Measurements from ENCODE around the gene RPN2. TPM values are rescaled to one million over a fixed set of nuclear protein-coding genes. Genes with fewer than 3 reads are reported as not detected.

RPN2 gene
- polyA plus RNA-seq, 4 donors = 32.9 to 208 (median 123) TPM

DNA sequence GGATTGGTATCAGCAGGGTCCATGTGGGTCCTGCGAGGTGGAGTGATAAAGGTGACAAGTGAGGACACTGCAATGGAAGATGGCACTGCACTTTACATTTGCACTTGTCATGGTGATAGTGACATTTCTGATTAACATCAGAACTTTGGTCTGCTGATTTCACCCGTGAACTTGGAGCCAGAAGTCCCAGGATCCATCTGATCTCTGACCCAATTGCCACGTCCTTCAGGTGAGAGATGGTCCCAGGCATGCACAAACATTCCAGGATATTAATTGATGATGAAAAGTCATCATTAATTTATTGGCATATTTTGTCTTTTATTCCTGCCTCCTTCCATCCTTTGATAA is 92.3 kb downstream of the RPN2 start:
- peaks cover 0 to 9% (median 0%) of the 10 kb centered on the region in 3 donors for H3K4me1 ChIP-seq (ENCODE audit: control insufficient read depth in 3 of 3, insufficient read depth in 2 of 3, low read depth in 1 of 3, low read length in 2 of 3)
- FAIRE-seq (no peak), DNase-seq (peak in 1 of 2 donors; percentile 35)
- H3K27ac ChIP-seq (ENCODE audit: low read depth in 1 of 3, low read length in 2 of 3) = peak overlapping the region in 1 of 3 donors; percentile 53
- no peak overlapping the region for H3K4me3 ChIP-seq (ENCODE audit: low read depth in 1 of 3, low read length in 3 of 3)
- no peaks in the 10 kb centered on the region for H3K27me3 ChIP-seq (ENCODE audit: control insufficient read depth in 3 of 3, insufficient read depth in 3 of 3, low read length in 3 of 3)
- no peaks in the 10 kb centered on the region for H3K36me3 ChIP-seq (ENCODE audit: control insufficient read depth in 3 of 3, insufficient read depth in 2 of 3, low read depth in 1 of 3, low read length in 3 of 3)
- 40 to 72% (median 53%) methylated on average over 3 of the region's 3 CpGs for WGBS, 3 donors
- H3K9me3 ChIP-seq (ENCODE audit: control insufficient read depth in 2 of 2, insufficient read depth in 1 of 2, low read depth in 1 of 2, low read length in 1 of 2) = peaks cover 0 to 15% of the 10 kb centered on the region in 2 donors

DNA sequence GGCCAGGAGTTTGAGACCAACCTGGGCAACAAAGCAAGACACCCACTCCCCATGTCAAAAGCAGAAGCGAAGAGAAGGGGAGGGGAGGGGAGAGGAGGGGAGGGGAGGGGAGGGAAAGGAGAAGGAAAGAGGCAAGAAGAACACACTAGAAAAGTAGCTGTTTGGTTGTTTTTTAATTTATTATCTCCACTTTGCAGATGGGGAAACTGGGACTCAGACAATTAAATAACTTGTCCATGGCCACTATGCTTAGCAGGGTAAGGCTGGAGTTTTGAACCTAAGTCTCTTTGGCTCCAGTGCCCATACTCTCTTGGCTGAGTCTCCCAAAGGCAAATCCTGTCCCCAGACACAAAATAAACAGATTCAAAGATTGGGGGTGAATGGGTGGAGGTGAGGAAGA is 94.9 kb downstream of the RPN2 start:
- no peak overlapping the region for H3K4me3 ChIP-seq (ENCODE audit: low read depth in 1 of 3, low read length in 3 of 3)
- H3K4me1 ChIP-seq (ENCODE audit: control insufficient read depth in 3 of 3, insufficient read depth in 2 of 3, low read depth in 1 of 3, low read length in 2 of 3) = peaks cover 0 to 20% (median 5%) of the 10 kb centered on the region in 3 donors
- no peak overlapping the region for H3K27ac ChIP-seq (ENCODE audit: low read depth in 1 of 3, low read length in 2 of 3)
- no peak for FAIRE-seq
- no peak for DNase-seq
- H3K27me3 ChIP-seq (ENCODE audit: control insufficient read depth in 3 of 3, insufficient read depth in 3 of 3, low read length in 3 of 3) = no peaks in the 10 kb centered on the region
- peaks cover 0 to 15% of the 10 kb centered on the region in 2 donors for H3K9me3 ChIP-seq (ENCODE audit: control insufficient read depth in 2 of 2, insufficient read depth in 1 of 2, low read depth in 1 of 2, low read length in 1 of 2)
- WGBS, 3 donors = 78 to 100% (median 100%) methylated on average over 1 of the region's 1 CpG
- H3K36me3 ChIP-seq (ENCODE audit: control insufficient read depth in 3 of 3, insufficient read depth in 2 of 3, low read depth in 1 of 3, low read length in 3 of 3) = no peaks in the 10 kb centered on the region

DNA sequence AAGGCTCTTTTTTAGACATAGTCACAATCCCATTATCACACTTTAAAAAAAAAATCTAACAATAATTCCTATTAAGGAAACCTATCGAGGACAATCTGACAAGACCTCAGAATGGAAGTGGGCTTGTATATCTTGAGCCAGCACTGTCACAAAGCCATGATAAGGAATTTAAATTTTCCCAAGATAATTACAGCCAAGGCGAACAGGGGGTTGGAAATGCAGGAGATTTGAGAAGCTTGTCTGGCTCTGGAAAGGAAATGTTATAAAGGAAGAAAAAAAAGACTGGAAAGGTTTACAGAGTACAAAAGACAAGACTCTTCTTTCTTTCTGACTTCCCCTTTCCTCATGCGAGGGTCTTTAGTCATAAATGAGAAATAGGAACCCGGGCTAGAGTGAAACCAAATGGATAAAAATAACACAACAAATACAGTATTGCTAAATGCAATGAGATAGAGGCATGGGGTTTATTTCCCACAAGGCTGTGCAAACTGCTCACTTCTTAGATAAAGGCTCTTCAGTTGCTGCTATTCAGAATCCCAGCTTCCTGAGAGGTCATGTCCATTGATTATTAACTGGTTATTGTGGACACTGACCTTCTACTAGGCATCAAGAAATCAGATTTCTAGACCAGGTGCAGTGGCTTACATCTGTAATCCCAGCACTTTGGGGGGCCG is 95.9 kb downstream of the RPN2 start:
- no peaks in the 10 kb centered on the region for H3K27me3 ChIP-seq (ENCODE audit: control insufficient read depth in 3 of 3, insufficient read depth in 3 of 3, low read length in 3 of 3)
- no peaks in the 10 kb centered on the region for H3K36me3 ChIP-seq (ENCODE audit: control insufficient read depth in 3 of 3, insufficient read depth in 2 of 3, low read depth in 1 of 3, low read length in 3 of 3)
- DNase-seq = peak in 1 of 2 donors; percentile 24
- peaks cover 0 to 7% of the 10 kb centered on the region in 2 donors for H3K9me3 ChIP-seq (ENCODE audit: control insufficient read depth in 2 of 2, insufficient read depth in 1 of 2, low read depth in 1 of 2, low read length in 1 of 2)
- no peak overlapping the region for H3K4me3 ChIP-seq (ENCODE audit: low read depth in 1 of 3, low read length in 3 of 3)
- H3K27ac ChIP-seq (ENCODE audit: low read depth in 1 of 3, low read length in 2 of 3) = peak overlapping the region in 1 of 3 donors; percentile 29
- 58 to 71% (median 66%) methylated on average over 5 of the region's 5 CpGs for WGBS, 3 donors
- peaks cover 0 to 20% (median 5%) of the 10 kb centered on the region in 3 donors for H3K4me1 ChIP-seq (ENCODE audit: control insufficient read depth in 3 of 3, insufficient read depth in 2 of 3, low read depth in 1 of 3, low read length in 2 of 3)
- FAIRE-seq = no peak

DNA sequence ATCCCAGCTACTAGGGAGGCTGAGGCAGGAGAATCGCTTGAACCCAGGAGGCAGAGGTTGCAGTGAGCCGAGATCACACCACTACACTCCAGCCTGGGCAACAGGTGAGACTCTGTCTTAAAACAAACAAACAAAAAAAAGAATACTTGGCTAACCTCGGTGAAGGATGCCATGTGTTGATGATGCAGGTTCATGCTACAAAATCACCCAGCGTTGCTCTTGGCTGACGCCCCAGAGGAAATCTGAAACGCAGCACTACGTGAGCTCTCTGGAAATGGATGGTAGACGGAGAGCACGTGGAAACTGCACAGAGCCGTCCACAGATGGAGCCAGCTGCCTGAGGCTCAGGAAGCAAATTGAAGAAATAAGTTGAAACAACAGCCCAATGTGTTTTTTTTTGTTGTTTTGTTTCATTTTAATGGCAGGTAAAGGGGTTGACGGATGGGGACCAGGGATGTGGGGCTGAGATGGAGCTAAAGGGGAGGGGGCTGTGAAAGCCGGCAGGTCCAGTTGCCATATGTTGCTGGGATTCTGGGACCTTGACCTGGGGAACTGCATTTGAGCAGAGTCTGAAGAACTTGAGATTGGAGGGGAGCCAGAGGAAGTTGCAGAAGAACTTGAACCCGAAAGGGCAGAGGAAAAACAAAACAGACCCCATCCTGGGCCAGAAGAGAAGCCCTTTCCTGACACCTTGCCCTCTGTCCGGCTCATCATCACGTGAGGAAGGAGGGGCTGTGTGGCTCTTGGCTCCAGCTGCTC is 97.5 kb downstream of the RPN2 start:
- WGBS, 3 donors = 10 to 15% (median 14%) methylated on average over 15 of the region's 15 CpGs
- FAIRE-seq (no peak), DNase-seq (peak; percentile 71 to 74)
- H3K4me3 ChIP-seq (ENCODE audit: low read depth in 1 of 3, low read length in 3 of 3) = no peak overlapping the region
- peaks cover 0 to 28% (median 5%) of the 10 kb centered on the region in 3 donors for H3K4me1 ChIP-seq (ENCODE audit: control insufficient read depth in 3 of 3, insufficient read depth in 2 of 3, low read depth in 1 of 3, low read length in 2 of 3)
- no peaks in the 10 kb centered on the region for H3K9me3 ChIP-seq (ENCODE audit: control insufficient read depth in 2 of 2, insufficient read depth in 1 of 2, low read depth in 1 of 2, low read length in 1 of 2)
- H3K27me3 ChIP-seq (ENCODE audit: control insufficient read depth in 3 of 3, insufficient read depth in 3 of 3, low read length in 3 of 3) = no peaks in the 10 kb centered on the region
- H3K27ac ChIP-seq (ENCODE audit: low read depth in 1 of 3, low read length in 2 of 3) = peak overlapping the region; percentile 41 to 72 (median 55)
- H3K36me3 ChIP-seq (ENCODE audit: control insufficient read depth in 3 of 3, insufficient read depth in 2 of 3, low read depth in 1 of 3, low read length in 3 of 3) = no peaks in the 10 kb centered on the region

DNA sequence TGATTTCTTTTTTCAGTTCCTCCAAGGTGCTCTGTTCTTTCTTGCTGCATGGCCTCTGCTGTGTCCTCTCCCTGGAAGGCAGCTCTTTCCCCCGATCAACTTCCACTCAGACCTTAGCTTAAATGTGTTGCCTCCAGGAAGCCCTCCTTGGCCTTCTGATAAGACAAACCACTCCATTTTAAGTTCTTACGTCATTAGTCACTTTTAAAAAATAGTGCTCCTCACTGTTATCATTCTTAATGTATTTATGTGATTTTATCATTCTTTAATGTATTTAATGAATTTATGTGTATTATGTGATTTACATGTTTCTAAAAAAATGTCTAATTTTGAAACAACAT is 98.1 kb downstream of the RPN2 start:
- Histone ChIP-seq H3K27me3 (ENCODE audit: control insufficient read depth in 3 of 3, insufficient read depth in 3 of 3, low read length in 3 of 3) (no peaks in the 10 kb centered on the region), H3K4me1 (ENCODE audit: control insufficient read depth in 3 of 3, insufficient read depth in 2 of 3, low read depth in 1 of 3, low read length in 2 of 3) (peaks cover 0 to 28% (median 5%) of the 10 kb centered on the region in 3 donors), H3K36me3 (ENCODE audit: control insufficient read depth in 3 of 3, insufficient read depth in 2 of 3, low read depth in 1 of 3, low read length in 3 of 3) (no peaks in the 10 kb centered on the region), H3K27ac (ENCODE audit: low read depth in 1 of 3, low read length in 2 of 3) (peak overlapping the region; percentile 41 to 72 (median 50)), H3K4me3 (ENCODE audit: low read depth in 1 of 3, low read length in 3 of 3) (no peak overlapping the region), H3K9me3 (ENCODE audit: control insufficient read depth in 2 of 2, insufficient read depth in 1 of 2, low read depth in 1 of 2, low read length in 1 of 2) (no peaks in the 10 kb centered on the region)
- no peak for DNase-seq
- no peak for FAIRE-seq
- WGBS, 3 donors = 26 to 50% (median 39%) methylated on average over 2 of the region's 2 CpGs

DNA sequence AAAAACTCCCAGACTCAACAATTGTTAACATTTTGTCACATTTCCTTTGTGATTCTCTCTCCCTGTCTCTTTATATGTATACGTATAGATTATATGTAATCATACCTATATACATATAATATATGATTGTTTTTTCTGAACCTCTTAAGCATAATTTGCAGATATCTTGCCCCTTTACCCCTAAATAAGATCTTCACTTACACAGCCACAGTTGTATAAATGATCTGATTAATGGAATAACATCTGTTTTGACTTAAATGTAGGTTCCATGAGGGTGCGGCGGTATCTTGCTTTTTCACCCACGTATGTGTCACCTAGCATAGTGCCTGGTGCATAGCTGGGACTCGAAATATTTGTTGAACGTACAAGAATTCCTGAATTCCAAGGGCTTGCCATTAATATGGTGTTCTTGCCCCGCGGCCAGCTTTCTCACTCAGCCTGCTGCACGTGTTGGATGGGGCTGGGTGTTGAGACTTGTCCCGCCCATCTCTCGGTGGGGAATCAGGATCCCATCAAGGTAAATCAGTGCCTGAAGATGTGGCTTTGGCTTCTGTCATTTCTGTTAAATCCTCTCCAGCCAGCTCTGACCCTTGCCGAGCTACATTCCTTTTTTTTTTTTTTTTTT is 99.9 kb downstream of the RPN2 start:
- WGBS, 3 donors = 89 to 92% (median 92%) methylated on average over 12 of the region's 12 CpGs
- Histone ChIP-seq H3K4me3 (ENCODE audit: low read depth in 1 of 3, low read length in 3 of 3) (no peak overlapping the region), H3K36me3 (ENCODE audit: control insufficient read depth in 3 of 3, insufficient read depth in 2 of 3, low read depth in 1 of 3, low read length in 3 of 3) (no peaks in the 10 kb centered on the region), H3K9me3 (ENCODE audit: control insufficient read depth in 2 of 2, insufficient read depth in 1 of 2, low read depth in 1 of 2, low read length in 1 of 2) (no peaks in the 10 kb centered on the region), H3K27ac (ENCODE audit: low read depth in 1 of 3, low read length in 2 of 3) (no peak overlapping the region), H3K27me3 (ENCODE audit: control insufficient read depth in 3 of 3, insufficient read depth in 3 of 3, low read length in 3 of 3) (no peaks in the 10 kb centered on the region), H3K4me1 (ENCODE audit: control insufficient read depth in 3 of 3, insufficient read depth in 2 of 3, low read depth in 1 of 3, low read length in 2 of 3) (peaks cover 0 to 41% (median 5%) of the 10 kb centered on the region in 3 donors)
- no peak for FAIRE-seq
- no peak for DNase-seq

DNA sequence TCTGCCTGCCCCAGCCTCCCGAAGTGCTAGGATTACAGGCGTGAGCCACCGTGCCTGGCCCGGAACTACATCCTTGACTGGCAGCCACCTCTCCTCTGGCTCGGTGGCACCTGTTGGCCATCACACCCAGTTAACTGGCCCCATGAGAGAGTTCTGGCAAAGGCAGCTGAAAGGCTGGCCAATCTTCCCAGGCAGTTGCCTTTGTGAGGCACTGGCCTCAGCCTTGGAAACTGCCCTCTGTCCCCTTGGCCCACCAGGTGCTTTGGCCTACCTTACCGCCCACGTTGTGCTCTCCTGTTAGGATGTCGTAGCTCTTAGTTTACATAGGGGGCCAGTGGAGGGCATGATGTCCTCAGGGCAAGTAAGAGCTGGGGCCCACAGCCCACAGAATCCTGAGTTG is 100.7 kb downstream of the RPN2 start:
- FAIRE-seq = no peak
- Histone ChIP-seq H3K9me3 (ENCODE audit: control insufficient read depth in 2 of 2, insufficient read depth in 1 of 2, low read depth in 1 of 2, low read length in 1 of 2) (no peaks in the 10 kb centered on the region), H3K4me3 (ENCODE audit: low read depth in 1 of 3, low read length in 3 of 3) (no peak overlapping the region), H3K27ac (ENCODE audit: low read depth in 1 of 3, low read length in 2 of 3) (no peak overlapping the region), H3K36me3 (ENCODE audit: control insufficient read depth in 3 of 3, insufficient read depth in 2 of 3, low read depth in 1 of 3, low read length in 3 of 3) (no peaks in the 10 kb centered on the region), H3K4me1 (ENCODE audit: control insufficient read depth in 3 of 3, insufficient read depth in 2 of 3, low read depth in 1 of 3, low read length in 2 of 3) (peaks cover 0 to 42% (median 5%) of the 10 kb centered on the region in 3 donors), H3K27me3 (ENCODE audit: control insufficient read depth in 3 of 3, insufficient read depth in 3 of 3, low read length in 3 of 3) (no peaks in the 10 kb centered on the region)
- 60 to 74% (median 66%) methylated on average over 7 to 8 of the region's 8 CpGs for WGBS, 3 donors
- DNase-seq = no peak

DNA sequence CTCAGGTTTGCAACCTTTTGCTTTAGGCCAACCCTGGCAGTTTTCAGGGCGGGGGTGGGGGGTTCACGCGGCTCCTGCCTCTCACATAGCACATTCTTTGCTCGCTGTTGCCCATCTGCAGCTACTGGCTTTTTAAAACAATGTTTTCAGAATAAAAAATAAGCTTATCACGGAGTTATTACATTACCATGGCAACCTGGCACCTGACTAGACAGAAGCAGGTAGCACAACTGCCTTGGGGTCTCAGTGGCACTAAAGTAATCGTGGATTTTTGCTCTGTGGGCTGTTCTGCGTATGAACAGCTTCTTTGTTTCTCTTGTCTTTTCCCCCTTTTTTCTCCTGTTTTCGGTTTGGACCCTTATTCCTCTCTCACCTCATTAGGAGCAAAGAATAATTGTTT is 101.3 kb downstream of the RPN2 start:
- H3K4me3 ChIP-seq (ENCODE audit: low read depth in 1 of 3, low read length in 3 of 3) = no peak overlapping the region
- 89 to 91% (median 89%) methylated on average over 8 of the region's 8 CpGs for WGBS, 3 donors
- FAIRE-seq = no peak

More for the DNA sequence above, 101.3 kb downstream of the RPN2 start:
- no peak overlapping the region for H3K27ac ChIP-seq (ENCODE audit: low read depth in 1 of 3, low read length in 2 of 3)
- H3K27me3 ChIP-seq (ENCODE audit: control insufficient read depth in 3 of 3, insufficient read depth in 3 of 3, low read length in 3 of 3) = no peaks in the 10 kb centered on the region
- no peaks in the 10 kb centered on the region for H3K36me3 ChIP-seq (ENCODE audit: control insufficient read depth in 3 of 3, insufficient read depth in 2 of 3, low read depth in 1 of 3, low read length in 3 of 3)
- H3K4me1 ChIP-seq (ENCODE audit: control insufficient read depth in 3 of 3, insufficient read depth in 2 of 3, low read depth in 1 of 3, low read length in 2 of 3) = peaks cover 0 to 36% (median 5%) of the 10 kb centered on the region in 3 donors
- no peak for DNase-seq
- H3K9me3 ChIP-seq (ENCODE audit: control insufficient read depth in 2 of 2, insufficient read depth in 1 of 2, low read depth in 1 of 2, low read length in 1 of 2) = no peaks in the 10 kb centered on the region

Data from small intestine (tissue), 7 donors.